ENCODE measurements around the gene MLLT10. TPM values are rescaled to one million over a fixed set of nuclear protein-coding genes. Genes with fewer than 3 reads are reported as not detected.

The MLLT10 gene
- total and polyA plus RNA-seq, 9 of the 15 experiments (the other 6 are each of a cell fraction or from before 2014, with no cell fraction given), result 18.8 to 81.4 (median 64.2) TPM

- TF ChIP-seq JUNB (CRISPR knock-in tag; conservative IDR thresholded peaks at IDR 0.05), result no peak
- TF ChIP-seq, protein P1, sequence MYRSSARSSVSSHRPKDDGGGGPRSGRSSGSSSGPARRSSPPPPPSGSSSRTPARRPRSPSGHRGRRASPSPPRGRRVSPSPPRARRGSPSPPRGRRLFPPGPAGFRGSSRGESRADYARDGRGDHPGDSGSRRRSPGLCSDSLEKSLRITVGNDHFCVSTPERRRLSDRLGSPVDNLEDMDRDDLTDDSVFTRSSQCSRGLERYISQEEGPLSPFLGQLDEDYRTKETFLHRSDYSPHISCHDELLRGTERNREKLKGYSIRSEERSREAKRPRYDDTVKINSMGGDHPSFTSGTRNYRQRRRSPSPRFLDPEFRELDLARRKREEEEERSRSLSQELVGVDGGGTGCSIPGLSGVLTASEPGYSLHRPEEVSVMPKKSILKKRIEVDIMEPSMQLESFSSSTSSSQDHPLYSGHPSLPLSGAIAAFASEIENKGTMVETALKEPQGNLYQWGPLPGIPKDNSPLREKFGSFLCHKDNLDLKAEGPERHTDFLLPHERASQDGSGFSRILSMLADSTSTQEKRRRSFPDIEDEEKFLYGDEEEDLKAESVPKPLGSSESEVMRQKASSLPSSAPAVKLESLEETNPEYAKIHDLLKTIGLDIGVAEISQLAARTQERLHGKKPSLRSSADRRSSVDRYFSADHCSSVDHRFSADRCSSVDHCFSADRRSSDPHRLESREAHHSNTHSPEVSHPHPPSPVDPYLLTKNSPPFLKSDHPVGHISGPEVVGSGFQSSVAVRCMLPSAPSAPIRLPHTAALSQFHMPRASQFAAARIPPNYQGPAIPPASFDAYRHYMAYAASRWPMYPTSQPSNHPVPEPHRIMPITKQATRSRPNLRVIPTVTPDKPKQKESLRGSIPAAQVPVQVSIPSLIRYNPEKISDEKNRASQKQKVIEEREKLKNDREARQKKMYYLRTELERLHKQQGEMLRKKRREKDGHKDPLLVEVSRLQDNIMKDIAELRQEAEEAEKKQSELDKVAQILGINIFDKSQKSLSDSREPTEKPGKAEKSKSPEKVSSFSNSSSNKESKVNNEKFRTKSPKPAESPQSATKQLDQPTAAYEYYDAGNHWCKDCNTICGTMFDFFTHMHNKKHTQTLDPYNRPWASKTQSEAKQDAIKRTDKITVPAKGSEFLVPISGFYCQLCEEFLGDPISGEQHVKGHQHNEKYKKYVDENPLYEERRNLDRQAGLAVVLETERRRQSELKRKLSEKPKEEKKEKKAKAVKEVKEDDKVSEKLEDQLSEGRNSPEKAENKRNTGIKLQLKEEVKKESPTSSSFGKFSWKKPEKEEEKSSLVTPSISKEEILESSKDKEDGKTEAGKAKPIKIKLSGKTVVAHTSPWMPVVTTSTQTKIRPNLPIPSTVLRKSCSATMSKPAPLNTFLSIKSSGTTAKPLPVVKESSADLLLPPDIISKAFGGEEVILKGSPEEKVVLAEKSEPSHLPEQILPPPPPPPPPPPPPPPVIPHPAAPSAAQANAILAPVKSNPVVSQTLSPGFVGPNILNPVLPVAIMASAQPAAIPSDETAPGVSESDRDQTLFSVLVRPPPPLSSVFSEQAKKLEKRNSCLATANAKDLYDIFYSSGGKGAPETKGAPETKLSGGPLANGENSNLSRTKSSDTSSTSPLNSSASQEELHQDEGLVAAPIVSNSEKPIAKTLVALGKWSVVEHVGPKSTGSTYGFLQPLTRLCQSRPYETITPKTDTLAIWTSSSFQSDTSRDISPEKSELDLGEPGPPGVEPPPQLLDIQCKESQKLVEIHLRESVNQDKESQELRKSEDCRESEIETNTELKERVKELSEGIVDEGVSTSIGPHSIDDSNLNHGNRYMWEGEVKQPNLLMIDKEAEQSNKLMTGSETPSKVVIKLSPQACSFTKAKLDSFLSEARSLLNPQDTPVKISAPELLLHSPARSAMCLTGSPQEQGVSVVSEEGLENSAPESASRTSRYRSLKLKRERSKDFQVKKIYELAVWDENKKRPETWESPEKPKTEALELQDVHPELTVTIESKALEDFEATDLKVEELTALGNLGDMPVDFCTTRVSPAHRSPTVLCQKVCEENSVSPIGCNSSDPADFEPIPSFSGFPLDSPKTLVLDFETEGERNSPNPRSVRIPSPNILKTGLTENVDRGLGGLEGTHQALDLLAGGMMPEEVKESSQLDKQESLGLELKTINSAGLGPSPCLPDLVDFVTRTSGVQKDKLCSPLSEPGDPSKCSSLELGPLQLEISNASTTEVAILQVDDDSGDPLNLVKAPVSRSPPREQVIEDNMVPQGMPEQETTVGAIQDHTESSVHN (IDR thresholded peaks at IDR 0.05; ENCODE audit: borderline replicate concordance in 1 of 2, low read depth in 1 of 2), result peak in 1 of 2 experiments; percentile 70; a peak in 2 of 4 replicates
- peak; percentile 49; the same call in 1 of the 2 replicates for TF ChIP-seq ETS1 (conservative IDR thresholded peaks at IDR 0.05; ENCODE audit: control insufficient read depth, low read depth, low read length)
- TF ChIP-seq ZNF398 (CRISPR knock-in tag; IDR thresholded peaks at IDR 0.05), result no peak
- TF ChIP-seq THRAP3 (IDR thresholded peaks at IDR 0.05; ENCODE audit: borderline replicate concordance), result 0 out of 2 replicates have a peak, but pooled peaks have one; percentile 55
- TF ChIP-seq ZNF79 (CRISPR knock-in tag; IDR thresholded peaks at IDR 0.05; ENCODE audit: low read depth), result no peak
- peak; percentile 83 for TF ChIP-seq TAF7 (tag; IDR thresholded peaks at IDR 0.05)
- TF ChIP-seq CBX8 (IDR thresholded peaks at IDR 0.05; ENCODE audit: borderline replicate concordance, extremely low read depth, low read depth, low read length, poor library complexity, severe bottlenecking), result no peak
- no peak for TF ChIP-seq LARP7 (IDR thresholded peaks at IDR 0.05)
- TF ChIP-seq RNF2 (IDR thresholded peaks at IDR 0.05), result peak; percentile 80
- peak; percentile 78 for TF ChIP-seq KDM5B (IDR thresholded peaks at IDR 0.05; ENCODE audit: insufficient replicate concordance, low read depth, low read length)
- TF ChIP-seq ELK3 (CRISPR knock-in tag; IDR thresholded peaks at IDR 0.05), result no peak
- TF ChIP-seq NCOA1 (IDR thresholded peaks at IDR 0.05; ENCODE audit: low read depth), result peak; percentile 47; the same call in 1 of the 2 replicates
- TF ChIP-seq E2F3 (CRISPR knock-in tag; IDR thresholded peaks at IDR 0.05), result no peak
Observed at GRCh38 chr10:21525367-21526187, 8.5 kb upstream of the MLLT10 start, which contains the start of gene SKIDA1 (continued).
